ENCODE data around the gene NCAM2.

Gene NCAM2

DNA sequence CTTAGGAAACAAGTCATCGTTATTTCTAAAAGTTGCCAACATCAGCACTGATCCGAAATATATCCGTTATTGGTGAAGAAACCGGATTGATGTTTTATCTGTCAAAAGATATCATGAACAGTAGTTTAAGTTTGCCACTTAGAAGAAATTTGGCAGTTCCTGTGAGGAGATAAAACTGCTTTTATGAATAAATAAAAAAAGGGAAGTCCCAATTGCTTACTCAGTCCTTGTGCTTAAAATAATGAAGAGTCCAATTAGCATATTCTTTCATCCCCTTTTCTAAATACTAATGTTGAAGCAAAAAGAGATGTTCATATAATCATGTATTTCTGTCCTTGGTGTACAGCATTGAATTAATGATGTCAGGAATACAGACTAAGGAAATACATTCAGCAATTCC, 164.6 kb downstream of the NCAM2 start:
- DNase-seq (ENCODE audit: low spot score in 2 of 2) (no peak), ATAC-seq (no peak)
- H3K27ac Mint-ChIP-seq = no peak overlapping the region
- H3K36me3 Mint-ChIP-seq = no peaks in the 10 kb centered on the region
- no peaks in the 10 kb centered on the region for H3K4me1 Mint-ChIP-seq
- peaks cover 6% of the 10 kb centered on the region for H3K9me3 Mint-ChIP-seq
- no peak overlapping the region for H3K4me3 Mint-ChIP-seq

DNA sequence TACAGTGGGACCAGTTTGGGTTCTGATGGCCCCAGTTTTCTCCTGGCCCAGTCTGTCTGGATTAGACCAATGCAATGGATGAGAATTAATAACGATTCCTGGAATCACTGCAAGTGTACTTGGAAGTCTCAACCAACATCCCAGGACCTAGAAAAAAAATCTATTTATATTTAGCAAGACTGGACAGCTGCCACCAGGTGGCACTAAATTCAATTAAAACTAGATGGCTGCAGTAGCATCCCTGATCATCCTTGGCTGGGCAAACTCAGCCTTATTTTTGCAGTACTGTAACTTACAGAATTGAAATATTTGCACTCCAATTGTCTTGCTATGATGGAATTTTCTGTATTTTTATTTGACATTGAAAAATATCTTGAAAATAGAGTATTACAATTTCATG, 165.7 kb downstream of the NCAM2 start:
- ATAC-seq = peak; percentile 31
- H3K36me3 Mint-ChIP-seq = no peaks in the 10 kb centered on the region
- no peak for DNase-seq (ENCODE audit: low spot score in 2 of 2)
- no peak overlapping the region for H3K27ac Mint-ChIP-seq
- H3K4me3 Mint-ChIP-seq = no peak overlapping the region
- H3K4me1 Mint-ChIP-seq = no peaks in the 10 kb centered on the region
- peaks cover 8% of the 10 kb centered on the region for H3K9me3 Mint-ChIP-seq

DNA sequence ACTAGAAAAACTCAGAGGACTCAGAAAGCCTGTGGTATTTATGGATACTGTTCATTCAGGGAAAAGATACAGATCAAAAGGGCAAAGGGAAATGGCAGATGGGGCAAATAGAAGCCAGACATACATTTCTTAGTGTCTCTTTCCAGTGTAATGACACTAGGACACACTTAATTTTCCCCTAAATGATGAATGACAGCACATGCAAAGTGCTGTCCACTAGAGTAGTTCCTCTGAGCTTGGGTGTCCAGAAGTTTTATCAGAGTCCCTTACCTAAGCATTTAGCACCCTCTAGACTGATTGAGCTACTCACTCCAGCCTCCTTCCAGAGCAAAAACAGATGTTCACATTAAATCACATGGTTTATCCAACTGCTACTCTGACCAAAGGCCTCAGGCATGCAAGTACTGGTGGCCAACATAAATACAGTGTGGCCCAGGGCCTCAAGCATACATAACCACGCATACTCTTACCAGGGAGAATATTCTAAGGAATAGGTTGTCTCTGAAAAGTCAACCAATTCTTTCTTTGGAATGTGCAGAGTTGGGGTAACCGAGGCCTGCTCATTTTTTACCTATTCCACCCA, 166.9 kb downstream of the NCAM2 start:
- no peak for DNase-seq (ENCODE audit: low spot score in 2 of 2)
- no peak overlapping the region for H3K27ac Mint-ChIP-seq
- H3K9me3 Mint-ChIP-seq = peaks cover 7% of the 10 kb centered on the region
- no peaks in the 10 kb centered on the region for H3K4me1 Mint-ChIP-seq
- ATAC-seq = no peak
- no peak overlapping the region for H3K4me3 Mint-ChIP-seq
- no peaks in the 10 kb centered on the region for H3K36me3 Mint-ChIP-seq

DNA sequence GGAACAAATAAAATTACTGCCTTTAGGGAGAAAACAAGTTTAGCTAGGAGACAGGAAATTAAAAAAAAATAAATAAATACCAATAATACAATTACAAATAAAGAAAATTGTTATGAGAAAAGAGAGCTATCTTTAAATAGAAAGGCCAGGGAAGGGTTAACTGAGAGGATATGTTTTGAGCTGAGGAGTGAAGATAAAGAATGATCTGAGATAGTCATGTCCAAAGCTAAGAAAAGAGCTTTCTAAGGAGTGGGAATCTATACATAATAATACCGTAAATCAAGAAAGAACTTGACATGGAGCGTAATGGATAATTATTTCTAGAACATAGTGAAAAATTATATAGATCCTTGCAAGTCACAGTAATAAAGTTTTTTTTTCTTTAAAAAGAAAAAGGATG, 176.5 kb downstream of the NCAM2 start:
- H3K4me1 Mint-ChIP-seq = no peaks in the 10 kb centered on the region
- no peak overlapping the region for H3K27ac Mint-ChIP-seq
- no peak for DNase-seq (ENCODE audit: low spot score in 2 of 2)
- H3K36me3 Mint-ChIP-seq = no peaks in the 10 kb centered on the region
- H3K4me3 Mint-ChIP-seq = no peak overlapping the region
- H3K9me3 Mint-ChIP-seq = peaks cover 4% of the 10 kb centered on the region
- no peak for ATAC-seq

DNA sequence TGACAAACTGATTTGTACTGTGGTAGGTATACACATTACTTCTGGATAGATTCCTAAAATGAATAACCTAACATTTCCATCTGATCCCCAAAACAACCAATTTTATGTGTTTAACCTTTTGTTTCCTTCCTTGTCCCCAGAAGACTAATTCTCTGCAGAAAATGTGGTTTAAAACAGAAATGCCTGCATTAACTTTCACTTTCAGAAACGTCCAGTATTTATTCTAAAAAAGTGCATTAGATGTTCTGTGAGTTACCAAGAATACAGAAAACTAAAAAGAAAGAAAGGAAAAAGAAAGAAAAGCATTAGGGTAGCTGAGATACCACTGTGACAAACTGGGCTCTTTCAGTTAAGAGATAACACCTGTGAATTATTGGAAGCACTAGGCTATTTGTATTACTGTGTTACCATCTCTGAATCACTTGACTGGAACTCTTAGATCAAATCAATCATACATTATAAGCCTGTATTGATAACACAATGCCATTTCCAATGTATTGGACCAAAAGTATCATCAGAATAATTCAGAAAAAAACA, 177.7 kb downstream of the NCAM2 start:
- no peak overlapping the region for H3K4me3 Mint-ChIP-seq
- no peak for ATAC-seq
- DNase-seq (ENCODE audit: low spot score in 2 of 2) = no peak
- no peaks in the 10 kb centered on the region for H3K36me3 Mint-ChIP-seq
- no peaks in the 10 kb centered on the region for H3K4me1 Mint-ChIP-seq
- H3K9me3 Mint-ChIP-seq = peaks cover 4% of the 10 kb centered on the region
- no peak overlapping the region for H3K27ac Mint-ChIP-seq

DNA sequence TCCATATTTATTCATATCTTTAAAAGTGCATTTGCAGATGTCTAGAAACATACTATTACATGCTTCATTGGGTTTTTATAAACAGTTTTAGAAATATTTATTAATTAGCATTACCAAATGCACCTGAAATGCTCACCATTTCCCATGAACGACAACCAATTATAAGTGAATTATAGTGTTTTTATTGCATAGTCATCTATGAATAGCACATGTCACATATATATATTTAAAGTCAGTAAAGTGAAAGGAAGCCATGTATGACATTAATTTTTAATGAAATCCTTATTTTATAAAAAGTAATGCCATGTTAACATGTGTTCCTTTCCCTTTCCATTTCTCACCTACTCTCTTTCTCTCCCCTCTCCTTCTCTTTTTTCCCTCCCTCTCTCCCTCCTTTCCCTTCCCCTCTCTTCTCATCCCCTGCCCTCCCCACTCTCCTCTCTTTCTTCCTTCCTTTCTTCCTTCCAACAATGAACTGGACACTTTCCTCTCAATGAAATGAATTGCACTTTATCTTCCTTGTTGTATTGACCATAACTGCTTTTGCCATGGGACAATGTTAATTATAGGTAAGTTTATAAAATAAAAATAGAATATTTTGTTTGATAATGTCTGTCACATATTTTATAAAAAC, 179.3 kb downstream of the NCAM2 start:
- H3K9me3 Mint-ChIP-seq = peaks cover 4% of the 10 kb centered on the region
- no peak for ATAC-seq
- no peaks in the 10 kb centered on the region for H3K36me3 Mint-ChIP-seq
- DNase-seq (ENCODE audit: low spot score in 2 of 2) = no peak
- no peak overlapping the region for H3K27ac Mint-ChIP-seq
- H3K4me1 Mint-ChIP-seq = no peaks in the 10 kb centered on the region
- no peak overlapping the region for H3K4me3 Mint-ChIP-seq

DNA sequence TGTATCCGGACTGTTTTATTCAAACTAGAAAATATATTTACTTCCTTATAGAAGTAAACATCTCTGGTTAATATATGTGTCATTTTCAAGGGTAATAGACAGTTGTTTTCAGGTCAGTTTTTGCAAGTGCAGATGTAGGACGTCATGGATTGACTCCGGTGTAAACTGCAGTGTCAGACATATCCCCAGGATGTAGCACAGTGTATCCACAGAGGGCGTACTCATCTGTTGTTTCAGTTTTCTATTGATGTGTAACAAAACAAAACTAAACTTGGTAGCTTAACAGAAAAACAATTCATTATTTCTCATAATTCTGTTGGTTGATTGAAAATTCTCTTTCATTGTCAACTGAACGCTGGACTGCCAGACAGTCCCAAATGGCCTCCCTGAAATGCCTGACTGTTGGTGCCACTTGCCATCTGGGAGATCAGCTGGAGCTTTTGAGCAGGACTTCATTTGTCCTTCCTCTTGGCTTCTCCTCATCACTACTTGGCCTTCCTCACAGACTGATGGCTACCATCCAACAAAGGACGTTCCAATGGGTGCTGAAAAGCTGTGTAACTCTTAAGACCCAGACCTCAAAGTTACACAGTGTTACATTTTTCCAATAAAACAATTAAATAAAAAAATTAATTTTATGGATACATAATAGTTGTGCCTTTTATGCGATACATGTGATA, 181.6 kb downstream of the NCAM2 start:
- no peaks in the 10 kb centered on the region for H3K4me1 Mint-ChIP-seq
- peaks cover 4% of the 10 kb centered on the region for H3K9me3 Mint-ChIP-seq
- DNase-seq (ENCODE audit: low spot score in 2 of 2) (no peak), ATAC-seq (no peak)
- H3K4me3 Mint-ChIP-seq = no peak overlapping the region
- no peaks in the 10 kb centered on the region for H3K36me3 Mint-ChIP-seq
- H3K27ac Mint-ChIP-seq = no peak overlapping the region

DNA sequence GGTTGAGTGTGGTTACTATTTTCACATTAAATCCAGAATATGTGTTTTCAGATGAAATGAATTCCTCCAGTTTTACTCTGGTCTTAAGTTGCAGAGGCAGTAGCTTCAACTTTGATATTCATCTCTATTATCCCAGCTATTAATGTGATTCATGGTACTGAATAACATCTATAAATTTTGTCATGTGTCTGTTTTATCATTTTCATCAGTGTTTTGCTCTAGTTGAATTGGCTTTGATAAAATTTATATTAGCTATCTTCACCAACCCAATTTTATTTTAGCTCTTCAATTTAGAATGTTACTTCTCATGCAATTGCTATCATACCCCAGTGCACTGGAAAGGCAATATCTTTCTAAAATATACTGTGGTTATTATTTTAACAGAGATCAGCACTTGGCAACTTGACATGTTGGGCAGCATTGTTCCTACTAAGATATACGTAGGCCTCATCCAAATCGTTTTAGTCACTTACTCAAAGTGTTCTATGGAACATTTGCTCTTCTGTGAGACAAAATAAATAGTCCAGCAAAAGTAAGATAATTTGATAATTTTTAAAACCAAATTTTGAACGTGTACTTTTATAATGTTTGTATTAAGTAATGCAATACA, 184.3 kb downstream of the NCAM2 start:
- ATAC-seq (no peak), DNase-seq (ENCODE audit: low spot score in 2 of 2) (no peak)
- H3K4me3 Mint-ChIP-seq = no peak overlapping the region
- no peak overlapping the region for H3K27ac Mint-ChIP-seq
- no peaks in the 10 kb centered on the region for H3K4me1 Mint-ChIP-seq
- H3K9me3 Mint-ChIP-seq = peaks cover 4% of the 10 kb centered on the region
- H3K36me3 Mint-ChIP-seq = no peaks in the 10 kb centered on the region

DNA sequence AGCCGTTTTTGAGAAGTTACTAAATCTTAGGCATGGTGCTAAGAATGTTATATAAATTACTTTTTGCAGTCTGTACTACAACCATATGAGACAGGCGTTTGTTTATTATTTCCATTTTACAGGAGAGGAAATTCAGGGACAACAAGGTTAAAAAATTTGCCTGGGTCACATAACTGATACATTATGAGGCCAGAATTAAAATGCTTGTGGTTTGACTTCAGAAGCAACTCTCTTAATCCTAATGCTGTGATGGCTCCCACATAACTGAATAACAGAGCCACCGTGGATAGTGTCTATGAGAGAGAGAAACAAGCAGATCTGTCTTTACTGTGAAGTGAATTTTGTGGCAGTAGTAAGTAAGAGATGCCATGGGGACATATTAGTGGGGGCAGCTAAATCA, 184.9 kb downstream of the NCAM2 start:
- DNase-seq (ENCODE audit: low spot score in 2 of 2) (no peak), ATAC-seq (no peak)
- Mint-ChIP-seq H3K27ac (no peak overlapping the region), H3K9me3 (peaks cover 4% of the 10 kb centered on the region), H3K4me1 (no peaks in the 10 kb centered on the region), H3K4me3 (no peak overlapping the region), H3K36me3 (no peaks in the 10 kb centered on the region)

DNA sequence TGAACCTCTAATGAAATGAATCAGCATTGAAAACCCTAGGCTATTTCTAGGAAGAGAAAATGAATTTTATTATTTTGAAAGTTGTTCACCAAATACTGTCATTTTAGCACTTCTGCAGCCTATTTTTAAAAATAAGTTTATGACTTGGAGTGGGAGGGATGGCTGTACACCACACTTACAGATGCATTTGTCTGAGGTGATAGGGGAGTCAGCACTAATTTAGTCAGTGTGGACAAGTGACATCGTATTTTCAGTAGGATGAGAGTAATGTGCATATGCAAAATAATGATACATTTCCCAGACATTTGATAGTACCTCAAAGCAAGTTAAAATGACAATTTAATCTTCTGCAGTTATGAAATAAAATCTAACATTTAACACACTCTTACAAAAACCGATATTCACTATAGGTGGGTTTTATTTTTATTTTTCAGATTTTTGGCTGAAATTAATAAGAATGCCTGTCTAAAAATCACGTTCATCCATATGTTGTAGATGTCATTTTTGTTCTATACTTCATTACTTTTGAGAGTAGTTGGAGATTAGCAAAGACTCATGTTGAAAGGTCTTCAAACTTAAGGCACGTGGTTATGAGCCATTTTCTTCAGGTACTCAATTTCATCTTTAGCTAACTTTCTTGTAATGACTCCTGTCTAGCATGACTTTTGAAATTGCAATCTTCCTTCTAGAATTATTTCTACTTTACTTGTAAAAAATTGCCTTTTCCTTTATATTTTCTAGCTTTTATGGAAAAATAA, 186.7 kb downstream of the NCAM2 start:
- DNase-seq (ENCODE audit: low spot score in 2 of 2) = no peak
- Mint-ChIP-seq H3K9me3 (peaks cover 4% of the 10 kb centered on the region), H3K4me3 (no peak overlapping the region), H3K27ac (no peak overlapping the region), H3K36me3 (no peaks in the 10 kb centered on the region), H3K4me1 (no peaks in the 10 kb centered on the region)
- ATAC-seq = no peak

DNA sequence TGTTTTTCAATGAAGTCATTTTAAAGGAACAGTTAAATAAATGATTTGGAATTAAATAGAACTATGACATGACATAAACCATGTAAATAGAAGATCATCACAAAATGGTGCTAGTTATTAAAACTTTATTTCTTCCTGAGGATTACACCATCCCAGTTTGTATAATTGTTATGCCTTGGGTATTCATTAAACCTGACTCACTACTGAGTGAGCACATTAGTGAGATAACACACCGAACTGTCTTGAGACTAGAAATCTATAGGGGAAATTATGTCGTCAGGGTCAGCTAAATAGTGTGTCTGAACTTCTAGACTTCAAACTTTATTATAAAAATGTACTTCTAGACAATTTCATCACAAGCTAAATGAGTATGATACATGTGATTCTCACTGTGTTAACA, 189.4 kb downstream of the NCAM2 start:
- DNase-seq (ENCODE audit: low spot score in 2 of 2) (no peak), ATAC-seq (no peak)
- H3K9me3 Mint-ChIP-seq = peaks cover 11% of the 10 kb centered on the region
- no peak overlapping the region for H3K4me3 Mint-ChIP-seq
- H3K36me3 Mint-ChIP-seq = no peaks in the 10 kb centered on the region
- H3K4me1 Mint-ChIP-seq = no peaks in the 10 kb centered on the region
- H3K27ac Mint-ChIP-seq = no peak overlapping the region

DNA sequence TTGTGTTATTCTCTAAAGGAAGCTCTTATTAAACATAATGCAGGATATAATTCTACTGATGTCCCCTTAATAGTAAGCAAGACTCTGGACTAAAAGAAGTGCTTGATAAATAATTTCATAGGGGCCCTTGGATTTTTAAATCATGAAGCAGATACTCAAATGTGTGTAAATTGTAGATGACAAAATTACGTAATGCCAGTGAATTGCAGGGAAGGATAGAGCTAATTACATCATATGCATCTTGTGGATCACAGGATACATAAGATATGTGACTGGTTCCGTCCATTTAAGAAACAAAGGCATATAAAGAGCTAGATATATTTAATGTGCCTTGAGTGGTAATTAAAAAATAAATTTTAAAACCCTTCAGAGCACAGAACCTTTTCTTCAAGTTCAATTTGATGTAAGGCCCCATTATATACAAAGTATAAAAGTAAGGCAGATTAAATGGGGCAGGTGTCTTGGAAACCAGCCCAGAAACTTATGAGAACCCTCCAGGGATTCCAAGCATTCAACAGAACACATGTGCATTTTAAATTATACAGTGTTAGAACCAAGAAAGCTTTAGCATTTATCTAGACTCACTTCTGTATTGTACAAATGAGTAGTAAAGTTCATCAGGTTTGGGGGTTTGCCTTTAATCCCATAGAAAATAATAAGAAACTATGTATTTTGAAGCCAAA, 190.4 kb downstream of the NCAM2 start:
- Mint-ChIP-seq H3K4me1 (no peaks in the 10 kb centered on the region), H3K36me3 (no peaks in the 10 kb centered on the region), H3K4me3 (no peak overlapping the region), H3K9me3 (peaks cover 11% of the 10 kb centered on the region), H3K27ac (no peak overlapping the region)
- DNase-seq (ENCODE audit: low spot score in 2 of 2) (no peak), ATAC-seq (no peak)

DNA sequence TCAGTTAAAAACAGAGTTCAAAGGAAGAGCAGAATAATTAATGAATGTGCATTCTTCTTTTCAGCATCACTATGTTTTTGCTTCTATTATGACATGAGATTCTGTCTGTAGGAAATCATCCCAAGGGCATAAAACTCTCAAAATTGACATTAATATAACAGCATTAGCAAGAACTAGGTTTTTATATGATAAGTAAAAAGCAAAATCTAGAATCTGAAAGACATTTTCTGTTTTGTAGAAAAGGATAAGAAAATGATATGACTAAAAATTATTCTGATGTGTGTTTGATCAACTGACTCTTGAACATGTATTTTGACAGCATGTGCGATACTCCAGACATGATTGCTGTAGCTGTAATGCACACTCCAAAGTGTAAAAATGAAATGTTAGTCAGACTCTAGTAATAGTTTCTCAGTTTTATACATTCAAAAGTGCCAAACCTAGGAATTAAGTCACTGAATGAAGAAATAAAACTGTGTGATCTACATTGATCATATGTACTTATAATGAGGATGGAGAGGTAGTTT, 197.3 kb downstream of the NCAM2 start:
- peaks cover 10% of the 10 kb centered on the region for H3K9me3 Mint-ChIP-seq
- no peak overlapping the region for H3K4me3 Mint-ChIP-seq

DNA sequence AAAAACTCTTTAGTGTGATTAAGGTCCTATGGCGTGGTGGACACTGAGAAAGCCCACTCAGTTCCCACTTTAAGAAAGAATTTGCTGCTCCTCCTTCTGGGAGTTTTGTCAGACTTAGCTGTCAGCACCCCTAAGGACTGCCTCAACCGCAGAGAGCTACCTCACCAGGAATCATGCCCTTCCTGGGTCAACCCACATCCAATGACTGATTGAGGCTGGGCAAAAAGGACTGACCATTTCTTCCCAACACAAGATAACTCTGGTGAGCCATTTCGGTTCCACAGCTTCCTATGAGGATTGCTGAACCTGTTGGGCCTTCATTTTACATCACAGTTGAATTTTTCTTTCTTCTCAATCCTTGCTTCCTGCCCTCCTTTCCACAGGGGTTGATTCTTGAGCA, 197.9 kb downstream of the NCAM2 start:
- H3K27ac Mint-ChIP-seq = no peak overlapping the region
- H3K4me1 Mint-ChIP-seq = no peaks in the 10 kb centered on the region
- H3K4me3 Mint-ChIP-seq = no peak overlapping the region
- ATAC-seq (peak; percentile 16), DNase-seq (ENCODE audit: low spot score in 2 of 2) (no peak)
- peaks cover 10% of the 10 kb centered on the region for H3K9me3 Mint-ChIP-seq
- H3K36me3 Mint-ChIP-seq = no peaks in the 10 kb centered on the region

More for the DNA sequence above, 197.3 kb downstream of the NCAM2 start:
- no peak overlapping the region for H3K27ac Mint-ChIP-seq
- DNase-seq (ENCODE audit: low spot score in 2 of 2) (no peak), ATAC-seq (no peak)
- H3K4me1 Mint-ChIP-seq = no peaks in the 10 kb centered on the region
- no peaks in the 10 kb centered on the region for H3K36me3 Mint-ChIP-seq

Data from stimulated activated effector memory CD8-positive, alpha-beta T cell treated with anti-CD3 and anti-CD28 coated beads, Interleukin-12 subunit alpha, Interleukin-12 subunit beta, amount 100 ng/mL, for 72 hours (primary cell).